ENCODE results near the gene VCPKMT.

DNA sequence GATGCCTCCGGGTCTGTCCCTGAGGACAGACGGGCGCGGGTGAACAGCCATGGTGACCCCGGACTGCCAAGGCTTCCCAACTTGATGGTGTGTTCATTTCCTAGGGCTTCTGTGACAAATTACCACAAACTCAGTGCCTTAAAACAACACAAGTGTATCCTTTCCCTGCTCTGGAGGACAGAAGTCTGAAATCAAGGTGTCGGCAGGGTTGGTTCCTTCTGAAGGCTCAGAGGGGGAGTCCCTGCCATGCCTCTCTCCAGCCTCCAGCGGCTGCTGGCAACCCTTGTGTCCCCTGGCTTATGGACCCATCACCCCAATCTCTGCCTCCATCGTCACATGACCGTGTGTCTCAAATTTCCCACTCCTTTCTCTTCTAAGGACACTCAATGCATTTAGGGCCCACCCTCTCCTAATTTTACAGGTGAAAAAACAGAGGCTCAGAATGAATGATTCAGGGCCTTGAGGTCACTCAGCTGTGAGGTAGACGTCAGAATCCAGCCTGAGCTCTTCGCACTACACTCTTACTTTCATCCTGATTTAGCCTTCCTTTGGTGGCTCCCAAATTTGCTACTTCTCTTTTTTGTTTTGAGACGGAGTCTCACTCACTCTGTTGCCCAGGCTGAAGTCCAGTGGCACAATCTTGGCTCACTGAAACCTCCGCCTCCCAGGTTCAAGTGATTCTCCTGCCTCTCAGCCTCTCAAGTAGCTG lies 45.4 kb downstream of the VCPKMT start:
- TF ChIP-seq CTCF (optimal IDR thresholded peaks at IDR 0.05 in 1 of 3, IDR thresholded peaks at IDR 0.05 in 1 of 3, conservative IDR thresholded peaks at IDR 0.05 in 1 of 3; ENCODE audit: extremely low read depth in 1 of 3, insufficient read depth in 2 of 3, low read length in 3 of 3) = no peak
- no peak for TF ChIP-seq EZH2 (IDR thresholded peaks at IDR 0.05; ENCODE audit: low read length)
